Activated CD4-positive, alpha-beta T cell treated with anti-CD3 and anti-CD28 coated beads, Interleukin-2, amount 10 ng/mL, durations not matched to agents 7 days and 5 days (primary cell): Measurements from ENCODE around the gene RMP24. TPM values are rescaled to one million over a fixed set of nuclear protein-coding genes. Genes with fewer than 3 reads are reported as not detected.
"Not testable (repeated sequence)": the region's sequence is repeated elsewhere in the genome, so short reads cannot be mapped to it uniquely, and the experiment has no call there.

Source experiments
- CTCF ChIA-PET: fragments of 350-600 bp; sonication (Branson Sonifier 250); formaldehyde crosslinking; loops from one replicate; lab custom pipeline; 2021; ENCODE audit warnings: antibody characterized with exemption; lab: Charles Lee
- POLR2A ChIA-PET: fragments of 350-600 bp; sonication (Branson Sonifier 250); formaldehyde crosslinking; loops from one replicate; lab custom pipeline; 2021; ENCODE audit warnings: antibody characterized with exemption; lab: Charles Lee
- DNase-seq: peaks from one replicate; pipeline ENCODE4 v3.0.0-alpha.2; 2020
- H3K27ac Mint-ChIP-seq: one replicate; pipeline ENCODE4 v1.8.0; 2021; ENCODE audit warnings: mild to moderate bottlenecking, moderate library complexity, mixed read lengths
- H3K27me3 Mint-ChIP-seq: one replicate; pipeline ENCODE4 v1.8.0; 2021; ENCODE audit warnings: mixed read lengths
- H3K36me3 Mint-ChIP-seq: one replicate; pipeline ENCODE4 v1.8.0; 2021; ENCODE audit warnings: low read depth, mixed read lengths
- H3K4me1 Mint-ChIP-seq: one replicate; pipeline ENCODE4 v1.8.0; 2021; ENCODE audit warnings: mixed read lengths
- H3K4me3 Mint-ChIP-seq: one replicate; pipeline ENCODE4 v1.8.0; 2021; ENCODE audit warnings: mild to moderate bottlenecking, moderate library complexity, mixed read lengths
- H3K9me3 Mint-ChIP-seq: one replicate; pipeline ENCODE4 v1.8.0; 2021; ENCODE audit warnings: mixed read lengths
- microRNA-seq: library from miRNA; unstranded; fragments of <30 nt; microRNA quantifications from one replicate; pipeline ENCODE4 v1.2.0, GENCODE V29; 2021; ENCODE audit warnings: borderline microRNAs expressed, borderline replicate concordance
- total RNA-seq, 2 experiments: library from RNA; stranded (reverse); gene quantifications; one replicate each; pipeline ENCODE4 v1.2.3, GENCODE V29; 2021

Gene RMP24

DNA sequence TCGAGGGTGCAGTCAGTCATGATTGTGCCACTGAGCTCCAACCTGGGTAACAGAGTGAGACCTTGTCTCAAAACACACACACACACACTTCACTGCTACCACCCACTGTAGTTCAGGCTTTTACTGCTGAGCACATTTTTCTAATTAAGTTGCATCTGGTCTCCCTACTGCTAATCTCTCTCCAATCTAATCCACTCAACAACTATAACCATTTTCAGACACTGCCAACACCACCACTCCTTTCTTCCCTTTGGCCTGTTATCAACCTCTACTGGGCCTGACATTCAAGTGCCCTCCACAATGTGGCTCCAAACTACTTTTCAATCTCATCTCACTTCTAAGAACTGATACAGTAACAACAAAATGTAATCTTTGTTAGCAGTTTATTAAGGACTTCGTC is 44.8 kb downstream of the RMP24 start:
- H3K4me1 Mint-ChIP-seq, result no peaks in the 10 kb centered on the region
- H3K4me3 Mint-ChIP-seq, result no peak overlapping the region
- no peak overlapping the region for H3K27ac Mint-ChIP-seq
- no peaks in the 10 kb centered on the region for H3K9me3 Mint-ChIP-seq
- no peak for DNase-seq
- H3K36me3 Mint-ChIP-seq, result no peaks in the 10 kb centered on the region
- no peaks in the 10 kb centered on the region for H3K27me3 Mint-ChIP-seq
- ChIA-PET POLR2A (no interaction called here), CTCF (interaction anchor here (1.0 to 1.8 kb wide), 3 partner anchors 79 to 263 kb away, joined by 4 to 5 read pairs (median 4); partner anchors contain the start of genes ELP2 and SLC39A6)

DNA sequence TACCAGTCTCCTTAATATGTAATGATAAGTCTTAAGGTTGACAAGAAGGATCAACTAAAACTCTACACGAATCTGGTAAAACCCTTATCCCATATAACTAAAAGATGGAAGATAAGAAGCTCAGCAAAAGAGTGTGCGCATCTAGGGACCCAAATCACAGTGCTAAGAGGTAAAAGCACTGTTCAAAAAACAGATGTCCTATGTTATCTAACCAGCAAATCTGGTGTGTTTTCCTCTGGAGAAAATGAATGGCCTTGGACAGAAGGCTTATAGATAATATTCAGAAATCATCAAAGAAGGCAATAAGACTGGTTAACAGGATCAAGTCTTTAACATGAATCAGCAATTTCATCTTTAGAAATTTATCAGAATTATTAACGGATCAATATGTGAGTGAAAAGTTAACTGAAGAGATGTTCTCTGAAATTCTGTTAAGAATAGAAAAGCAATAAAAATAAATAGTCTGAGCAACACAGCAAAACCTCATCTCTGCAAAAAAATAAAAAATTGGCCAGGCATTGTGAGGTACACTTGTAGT is 47.8 kb downstream of the RMP24 start:
- peaks cover 7% of the 10 kb centered on the region for H3K36me3 Mint-ChIP-seq
- no peaks in the 10 kb centered on the region for H3K4me1 Mint-ChIP-seq
- no peak overlapping the region for H3K4me3 Mint-ChIP-seq
- CTCF ChIA-PET, result interaction anchor here (1.9 kb wide), 1 partner anchor 12 kb away, joined by 4 read pairs; no protein-coding TSS in a partner anchor
- H3K27me3 Mint-ChIP-seq, result no peaks in the 10 kb centered on the region
- no peak for DNase-seq
- POLR2A ChIA-PET, result no interaction called here
- H3K9me3 Mint-ChIP-seq, result no peaks in the 10 kb centered on the region
- no peak overlapping the region for H3K27ac Mint-ChIP-seq

DNA sequence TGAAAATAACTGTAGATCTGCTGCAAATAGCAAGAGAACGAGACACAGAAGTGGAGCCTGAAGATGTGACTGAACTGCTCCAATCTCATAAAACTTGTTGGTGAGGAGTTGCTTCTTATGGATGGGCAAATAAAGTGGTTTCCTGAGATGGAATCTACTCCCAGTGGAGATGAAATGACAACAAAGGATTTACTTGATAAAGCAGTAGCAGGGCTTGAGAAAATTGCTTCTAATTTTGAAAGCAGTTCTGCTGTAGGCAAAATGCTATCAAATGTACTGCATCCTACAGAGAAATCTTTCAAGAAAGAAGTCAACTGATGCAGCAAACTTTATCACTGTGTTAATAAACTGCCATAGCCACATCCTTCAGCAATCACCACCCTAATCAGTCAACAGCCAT is 50.9 kb downstream of the RMP24 start:
- ChIA-PET POLR2A (no interaction called here), CTCF (no interaction called here)
- no peak overlapping the region for H3K4me3 Mint-ChIP-seq
- no peaks in the 10 kb centered on the region for H3K9me3 Mint-ChIP-seq
- no peaks in the 10 kb centered on the region for H3K4me1 Mint-ChIP-seq
- no peak for DNase-seq
- peaks cover 16% of the 10 kb centered on the region for H3K36me3 Mint-ChIP-seq
- no peak overlapping the region for H3K27ac Mint-ChIP-seq
- H3K27me3 Mint-ChIP-seq, result no peaks in the 10 kb centered on the region

- H3K4me3 Mint-ChIP-seq, POLR2A ChIA-PET, DNase-seq, H3K9me3 Mint-ChIP-seq, H3K4me1 Mint-ChIP-seq, H3K27me3 Mint-ChIP-seq, H3K27ac Mint-ChIP-seq: not testable (repeated sequence)
- H3K36me3 Mint-ChIP-seq, result peaks cover 24% of the 10 kb centered on the region
- CTCF ChIA-PET, result interaction anchor here (0.7 kb wide), 1 partner anchor 508 kb away, joined by 3 read pairs; no protein-coding TSS in a partner anchor
These were observed 51.8 kb downstream of the RMP24 start for GRCh38 chr18:36024241-36024640.

GRCh38 chr18:36025025-36025424 is 52.5 kb downstream of the RMP24 start:
- H3K9me3 Mint-ChIP-seq, result no peaks in the 10 kb centered on the region
- no peak overlapping the region for H3K27ac Mint-ChIP-seq
- DNase-seq, result no peak
- H3K4me1 Mint-ChIP-seq, result peaks cover 7% of the 10 kb centered on the region
- no peak overlapping the region for H3K4me3 Mint-ChIP-seq
- POLR2A ChIA-PET, result no interaction called here
- CTCF ChIA-PET, result interaction anchor here (0.7 kb wide), 1 partner anchor 509 kb away, joined by 3 read pairs; no protein-coding TSS in a partner anchor
- H3K27me3 Mint-ChIP-seq, result no peaks in the 10 kb centered on the region
- peaks cover 28% of the 10 kb centered on the region for H3K36me3 Mint-ChIP-seq

DNA sequence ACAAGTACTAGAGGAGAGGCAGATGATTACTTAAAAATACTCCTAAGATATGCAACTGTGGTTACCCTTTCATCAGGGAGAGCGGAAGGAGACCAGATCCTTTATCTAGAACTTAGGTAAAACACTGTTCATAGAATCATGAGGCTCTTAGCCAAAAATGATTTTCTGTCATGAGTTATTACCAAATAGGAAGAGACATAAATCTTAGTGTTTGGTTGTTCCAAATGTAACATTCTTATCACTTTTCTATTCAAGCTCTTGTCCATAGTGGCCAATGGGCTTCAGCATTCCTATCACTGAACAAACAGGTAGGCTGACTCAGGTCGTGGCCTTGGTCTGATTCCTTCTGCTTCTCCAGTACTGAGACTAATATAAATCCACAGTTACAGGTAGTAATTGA is 56.4 kb downstream of the RMP24 start:
- Mint-ChIP-seq H3K4me1 (peaks cover 16% of the 10 kb centered on the region), H3K9me3 (no peaks in the 10 kb centered on the region), H3K27me3 (no peaks in the 10 kb centered on the region), H3K36me3 (peaks cover 32% of the 10 kb centered on the region), H3K27ac (peak overlapping the region; percentile 52), H3K4me3 (no peak overlapping the region)
- ChIA-PET POLR2A (no interaction called here), CTCF (interaction anchor here (1.1 kb wide), 1 partner anchor 71 kb away, joined by 3 read pairs; no protein-coding TSS in a partner anchor)
- no peak for DNase-seq

Small RNAs within 50 kb of the gene (microRNA-seq; reads per million reads assigned to microRNA genes)
- gene MIR3929, result not detected

Other genes starting within 250 kb of the RMP24 start
- gene RPRD1A, start 94.9 kb downstream of the RMP24 start, total RNA-seq, result 10 to 100 TPM; 29.2 to 29.4 TPM
- 10 to 100 TPM; 20.1 to 22.5 TPM for gene SLC39A6, start 156.7 kb downstream of the RMP24 start, total RNA-seq
- gene ELP2, start 157.2 kb downstream of the RMP24 start, total RNA-seq, result 10 to 100 TPM; 63.3 to 72.8 TPM
- under 1 TPM; 0.05 to 0.17 TPM for gene MOCOS, start 214.8 kb downstream of the RMP24 start, total RNA-seq